Measurements from ENCODE around the gene MYO7B. TPM values are rescaled to one million over a fixed set of nuclear protein-coding genes. Genes with fewer than 3 reads are reported as not detected.

The MYO7B gene
- total RNA-seq, 1 donor: under 0.01 TPM

- TF ChIP-seq CTCF (IDR thresholded peaks at IDR 0.05; ENCODE audit: extremely low read depth, low read depth, low read length): no peak
- Histone ChIP-seq H3K27me3 (ENCODE audit: insufficient read depth, low read length) (no peaks in the 10 kb centered on the region), H3K4me1 (ENCODE audit: insufficient read depth, low read length) (peaks cover 5% of the 10 kb centered on the region), H3K9me3 (ENCODE audit: low read depth, low read length) (no peaks in the 10 kb centered on the region), H3K36me3 (ENCODE audit: insufficient read depth, low read length) (no peaks in the 10 kb centered on the region), H3K79me2 (ENCODE audit: insufficient read depth, low read length) (no peaks in the 10 kb centered on the region), H3K4me3 (ENCODE audit: insufficient read depth, low read length) (no peak overlapping the region), H3K27ac (ENCODE audit: low read depth, low read length) (no peak overlapping the region), H4K20me1 (ENCODE audit: insufficient read depth, low read length) (no peaks in the 10 kb centered on the region), H3K4me2 (ENCODE audit: insufficient read depth, low read length) (no peak overlapping the region), H2AFZ (ENCODE audit: low read length) (no peak overlapping the region)
- peak; percentile 98 for DNase-seq (ENCODE audit: insufficient read length, low spot score, missing footprints)
Observed at GRCh38 chr2:127623388-127624319, 88.2 kb downstream of the MYO7B start.

- Histone ChIP-seq H3K27me3 (ENCODE audit: insufficient read depth, low read length) (no peaks in the 10 kb centered on the region), H4K20me1 (ENCODE audit: insufficient read depth, low read length) (no peaks in the 10 kb centered on the region), H3K79me2 (ENCODE audit: insufficient read depth, low read length) (no peaks in the 10 kb centered on the region), H3K9me3 (ENCODE audit: low read depth, low read length) (no peaks in the 10 kb centered on the region), H3K4me1 (ENCODE audit: insufficient read depth, low read length) (peaks cover 5% of the 10 kb centered on the region), H3K4me3 (ENCODE audit: insufficient read depth, low read length) (no peak overlapping the region), H2AFZ (ENCODE audit: low read length) (no peak overlapping the region), H3K36me3 (ENCODE audit: insufficient read depth, low read length) (no peaks in the 10 kb centered on the region), H3K4me2 (ENCODE audit: insufficient read depth, low read length) (no peak overlapping the region), H3K27ac (ENCODE audit: low read depth, low read length) (no peak overlapping the region)
- peak; percentile 82 for DNase-seq (ENCODE audit: insufficient read length, low spot score, missing footprints)
- no peak for TF ChIP-seq CTCF (IDR thresholded peaks at IDR 0.05; ENCODE audit: extremely low read depth, low read depth, low read length)
Observed at GRCh38 chr2:127624320-127624755, 88.9 kb downstream of the MYO7B start.

- Histone ChIP-seq H3K27me3 (ENCODE audit: insufficient read depth, low read length) (no peaks in the 10 kb centered on the region), H2AFZ (ENCODE audit: low read length) (no peak overlapping the region), H3K79me2 (ENCODE audit: insufficient read depth, low read length) (no peaks in the 10 kb centered on the region), H3K4me3 (ENCODE audit: insufficient read depth, low read length) (no peak overlapping the region), H3K4me1 (ENCODE audit: insufficient read depth, low read length) (peaks cover 5% of the 10 kb centered on the region), H3K36me3 (ENCODE audit: insufficient read depth, low read length) (no peaks in the 10 kb centered on the region), H3K27ac (ENCODE audit: low read depth, low read length) (no peak overlapping the region), H4K20me1 (ENCODE audit: insufficient read depth, low read length) (no peaks in the 10 kb centered on the region), H3K9me3 (ENCODE audit: low read depth, low read length) (no peaks in the 10 kb centered on the region), H3K4me2 (ENCODE audit: insufficient read depth, low read length) (no peak overlapping the region)
- TF ChIP-seq CTCF (IDR thresholded peaks at IDR 0.05; ENCODE audit: extremely low read depth, low read depth, low read length): no peak
- peak; percentile 91 for DNase-seq (ENCODE audit: insufficient read length, low spot score, missing footprints)
Observed at GRCh38 chr2:127624756-127625571, 89.5 kb downstream of the MYO7B start.

GRCh38 chr2:127625572-127625951, 90.1 kb downstream of the MYO7B start:
- Histone ChIP-seq H3K4me1 (ENCODE audit: insufficient read depth, low read length) (peaks cover 5% of the 10 kb centered on the region), H3K9me3 (ENCODE audit: low read depth, low read length) (no peaks in the 10 kb centered on the region), H3K79me2 (ENCODE audit: insufficient read depth, low read length) (no peaks in the 10 kb centered on the region), H3K36me3 (ENCODE audit: insufficient read depth, low read length) (no peaks in the 10 kb centered on the region), H4K20me1 (ENCODE audit: insufficient read depth, low read length) (no peaks in the 10 kb centered on the region), H3K27me3 (ENCODE audit: insufficient read depth, low read length) (no peaks in the 10 kb centered on the region), H3K4me3 (ENCODE audit: insufficient read depth, low read length) (no peak overlapping the region), H3K4me2 (ENCODE audit: insufficient read depth, low read length) (no peak overlapping the region), H3K27ac (ENCODE audit: low read depth, low read length) (no peak overlapping the region), H2AFZ (ENCODE audit: low read length) (no peak overlapping the region)
- TF ChIP-seq CTCF (IDR thresholded peaks at IDR 0.05; ENCODE audit: extremely low read depth, low read depth, low read length): no peak
- DNase-seq (ENCODE audit: insufficient read length, low spot score, missing footprints): peak; percentile 73
